ENCODE measurements around the gene ANKLE2.
"Not testable (repeated sequence)": the region's sequence is repeated elsewhere in the genome, so short reads cannot be mapped to it uniquely, and the experiment has no call there.

The ANKLE2 gene

DNA sequence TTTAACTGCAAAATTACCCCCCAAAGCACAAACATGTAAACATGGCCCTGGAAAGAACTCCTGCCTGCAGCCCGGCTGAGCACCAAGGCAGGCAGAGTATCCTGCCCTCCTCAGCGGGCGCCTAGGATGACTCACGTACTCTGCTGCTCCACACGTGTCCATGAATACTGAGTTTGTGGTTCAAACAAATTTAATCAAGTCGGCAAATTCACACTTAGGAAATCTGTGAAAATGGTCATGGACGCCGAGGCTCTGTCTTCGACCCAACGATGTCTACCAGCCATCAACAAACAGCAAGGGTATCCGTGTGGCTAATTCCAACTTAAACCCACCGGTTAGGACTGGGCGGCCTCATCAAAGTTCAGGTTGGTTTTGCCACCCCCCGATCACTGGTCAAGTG, 41.5 kb upstream of the ANKLE2 start:
- TF ChIP-seq, protein P1, sequence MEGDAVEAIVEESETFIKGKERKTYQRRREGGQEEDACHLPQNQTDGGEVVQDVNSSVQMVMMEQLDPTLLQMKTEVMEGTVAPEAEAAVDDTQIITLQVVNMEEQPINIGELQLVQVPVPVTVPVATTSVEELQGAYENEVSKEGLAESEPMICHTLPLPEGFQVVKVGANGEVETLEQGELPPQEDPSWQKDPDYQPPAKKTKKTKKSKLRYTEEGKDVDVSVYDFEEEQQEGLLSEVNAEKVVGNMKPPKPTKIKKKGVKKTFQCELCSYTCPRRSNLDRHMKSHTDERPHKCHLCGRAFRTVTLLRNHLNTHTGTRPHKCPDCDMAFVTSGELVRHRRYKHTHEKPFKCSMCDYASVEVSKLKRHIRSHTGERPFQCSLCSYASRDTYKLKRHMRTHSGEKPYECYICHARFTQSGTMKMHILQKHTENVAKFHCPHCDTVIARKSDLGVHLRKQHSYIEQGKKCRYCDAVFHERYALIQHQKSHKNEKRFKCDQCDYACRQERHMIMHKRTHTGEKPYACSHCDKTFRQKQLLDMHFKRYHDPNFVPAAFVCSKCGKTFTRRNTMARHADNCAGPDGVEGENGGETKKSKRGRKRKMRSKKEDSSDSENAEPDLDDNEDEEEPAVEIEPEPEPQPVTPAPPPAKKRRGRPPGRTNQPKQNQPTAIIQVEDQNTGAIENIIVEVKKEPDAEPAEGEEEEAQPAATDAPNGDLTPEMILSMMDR (IDR thresholded peaks at IDR 0.05; ENCODE audit: low read length, missing control alignments) = no peak
- no peak for DNase-seq (ENCODE audit: low read depth)

DNA sequence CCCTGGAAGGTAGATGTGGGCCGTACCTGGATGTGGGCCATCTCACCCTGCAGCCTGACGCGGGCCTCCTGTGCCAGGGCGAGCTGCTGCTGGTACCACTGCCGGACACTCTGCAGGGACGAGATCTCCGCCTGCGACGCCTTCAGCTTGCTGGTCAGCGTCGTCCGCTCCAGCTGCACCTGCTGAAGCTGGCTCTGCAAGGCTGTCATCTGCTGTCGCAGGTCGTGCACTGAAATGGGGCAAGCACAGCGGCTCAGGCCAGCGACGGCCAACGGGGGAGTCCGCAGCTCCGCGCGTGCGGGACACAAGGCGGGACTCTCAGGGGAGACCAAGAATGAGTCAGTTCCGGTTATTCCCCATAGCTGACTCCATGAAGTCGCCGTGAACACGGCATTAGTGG, 40.1 kb upstream of the ANKLE2 start:
- H3K4me3 ChIP-seq (replicated peaks; ENCODE audit: low read depth, low read length) = no peak overlapping the region
- TF ChIP-seq, protein P1 (IDR thresholded peaks at IDR 0.05; ENCODE audit: low read length, missing control alignments) = no peak
- no peak for DNase-seq (ENCODE audit: low read depth)

More for the DNA sequence above, 41.5 kb upstream of the ANKLE2 start:
- no peak overlapping the region for H3K4me3 ChIP-seq (replicated peaks; ENCODE audit: low read depth, low read length)

DNA sequence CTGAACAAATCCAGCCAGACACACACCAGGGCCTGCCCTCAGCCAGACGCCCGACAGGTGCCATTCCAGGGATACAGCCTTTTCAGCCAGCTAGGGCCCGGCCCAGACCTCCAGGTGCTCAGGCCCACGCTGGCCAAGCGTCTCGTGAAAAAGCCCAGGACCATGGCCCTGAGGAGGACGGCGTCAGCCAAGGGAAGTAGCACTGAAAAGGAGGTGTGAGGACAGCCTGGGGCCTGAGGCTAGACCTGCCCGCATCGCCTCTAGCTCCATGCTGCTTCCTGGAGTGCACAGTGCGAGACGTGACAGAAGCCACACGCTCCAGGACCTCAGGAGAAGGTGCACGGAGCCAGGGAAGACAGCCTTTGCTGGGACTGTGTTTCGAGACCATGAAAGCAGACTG, 37.2 kb upstream of the ANKLE2 start:
- TF ChIP-seq, protein P1 (IDR thresholded peaks at IDR 0.05; ENCODE audit: low read length, missing control alignments) = no peak
- H3K4me3 ChIP-seq (replicated peaks; ENCODE audit: low read depth, low read length) = no peak overlapping the region

DNA sequence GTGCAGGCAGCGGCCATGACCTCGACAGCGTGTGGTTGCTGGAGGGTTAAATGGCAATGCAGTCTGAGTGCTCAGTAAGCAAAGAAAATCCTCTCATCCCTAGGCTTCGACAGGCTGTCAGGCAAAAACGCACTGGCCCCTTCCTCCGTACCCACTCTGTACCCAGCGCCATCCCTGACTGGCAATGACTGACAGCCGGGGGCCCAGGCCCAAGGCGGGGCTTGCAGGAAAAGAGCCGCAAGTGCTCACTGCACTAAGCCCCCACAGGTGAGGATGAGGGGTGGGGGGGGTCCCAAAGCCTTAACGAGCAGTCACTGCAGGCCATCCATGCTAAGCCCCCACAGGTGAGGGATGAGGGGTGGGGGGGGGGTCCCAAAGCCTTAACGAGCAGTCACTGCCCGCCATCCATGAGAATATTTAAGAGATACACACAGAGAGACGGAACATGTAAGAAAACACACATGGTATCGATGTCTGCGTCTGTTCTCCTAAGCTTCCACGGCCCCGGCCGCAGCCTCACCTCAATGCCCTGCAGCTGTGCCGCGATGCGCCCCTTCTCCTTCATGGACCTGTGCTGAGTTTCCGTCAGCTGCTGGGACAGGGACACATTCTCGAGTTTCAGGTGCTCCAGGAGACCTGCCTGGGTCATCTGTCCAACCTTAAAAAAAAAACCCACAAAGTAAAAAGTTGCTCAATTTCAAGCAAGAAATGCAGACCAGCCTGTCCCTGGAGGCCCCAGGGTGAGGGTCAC, 36.4 kb upstream of the ANKLE2 start:
- no peak for DNase-seq (ENCODE audit: low read depth)
- TF ChIP-seq, protein P1 (IDR thresholded peaks at IDR 0.05; ENCODE audit: low read length, missing control alignments) = no peak
- H3K4me3 ChIP-seq (replicated peaks; ENCODE audit: low read depth, low read length) = no peak overlapping the region

More for the DNA sequence above, 37.2 kb upstream of the ANKLE2 start:
- DNase-seq (ENCODE audit: low read depth) = no peak

DNA sequence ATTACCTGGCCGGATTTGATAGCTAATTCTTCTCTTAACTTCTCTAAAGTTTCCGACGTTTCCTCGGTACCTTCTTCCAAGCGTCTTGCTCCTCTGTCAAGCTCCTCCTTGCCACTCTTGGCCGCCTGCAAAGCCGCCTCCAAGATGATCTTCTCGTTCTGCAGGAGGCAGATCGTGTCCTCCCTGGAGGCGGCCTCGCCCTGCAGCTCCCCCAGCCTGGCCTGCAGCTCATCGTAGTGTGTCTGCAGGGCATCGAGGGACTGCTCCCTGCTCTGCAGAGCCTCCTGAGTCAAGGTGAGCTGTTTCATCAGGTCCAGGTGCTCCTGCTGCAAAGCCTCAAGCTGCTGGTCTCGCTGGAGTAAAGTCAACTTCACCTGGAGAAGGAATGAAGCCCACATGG, 34.2 kb upstream of the ANKLE2 start:
- DNase-seq (ENCODE audit: low read depth) = no peak
- H3K4me3 ChIP-seq (replicated peaks; ENCODE audit: low read depth, low read length) = no peak overlapping the region
- TF ChIP-seq, protein P1 (IDR thresholded peaks at IDR 0.05; ENCODE audit: low read length, missing control alignments) = no peak

DNA sequence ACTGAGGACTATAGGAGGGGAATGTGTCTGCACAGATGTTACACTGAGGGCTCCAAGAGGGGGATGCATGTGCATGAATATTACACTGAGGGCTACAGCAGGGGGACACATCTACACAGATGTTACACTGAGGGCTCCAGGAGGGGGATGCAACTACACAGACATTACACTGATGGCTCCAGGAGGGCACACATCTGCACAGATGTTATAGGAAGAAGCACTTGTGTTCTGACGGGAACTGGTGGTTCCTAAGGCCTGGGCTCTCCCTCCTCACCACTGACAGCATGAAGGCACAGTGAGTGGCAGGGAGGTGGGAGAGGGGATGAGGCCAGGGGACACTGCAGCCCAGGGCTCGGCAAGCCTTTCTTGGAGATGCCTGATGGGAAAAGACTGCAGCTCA, 30.3 kb upstream of the ANKLE2 start:
- DNase-seq (ENCODE audit: low read depth); H3K4me3 ChIP-seq (replicated peaks; ENCODE audit: low read depth, low read length): not testable (repeated sequence)

DNA sequence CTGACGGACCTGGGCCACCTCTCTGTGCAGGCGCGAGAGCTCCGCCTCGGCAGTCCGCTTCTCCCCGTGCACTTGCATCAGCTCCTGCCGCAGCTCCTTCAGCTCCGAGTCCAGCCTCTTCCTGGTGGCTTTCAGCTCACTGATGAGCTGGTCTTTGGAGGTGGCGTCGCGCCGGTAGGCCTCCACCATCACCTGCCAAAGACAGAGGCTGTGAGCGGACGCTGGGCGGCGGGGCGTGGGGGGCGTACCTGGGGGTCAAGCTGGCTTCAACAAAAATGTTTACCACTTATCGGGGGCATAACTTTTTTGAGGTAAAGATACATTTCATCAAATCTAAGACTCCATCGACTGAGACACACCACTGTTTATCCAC, 27.5 kb upstream of the ANKLE2 start:
- no peak for DNase-seq (ENCODE audit: low read depth)
- TF ChIP-seq, protein P1 (IDR thresholded peaks at IDR 0.05; ENCODE audit: low read length, missing control alignments) = no peak
- H3K4me3 ChIP-seq (replicated peaks; ENCODE audit: low read depth, low read length) = no peak overlapping the region
